Endodermal cell (in vitro differentiated cells): ENCODE measurements around the gene TMC4. TPM values are rescaled to one million over a fixed set of nuclear protein-coding genes. Genes with fewer than 3 reads are reported as not detected.

Experiments
- DNase-seq: peaks from one replicate; pipeline ENCODE4 v3.0.0-alpha.2; 2017
- H3K27ac ChIP-seq: 2 replicates; pipeline ENCODE4 v1.5.1; 2013; ENCODE audit warnings: mild to moderate bottlenecking, low read depth, low read length, moderate library complexity
- H3K27me3 ChIP-seq: 2 replicates; pipeline ENCODE4 v1.6.1; 2013; ENCODE audit warnings: mild to moderate bottlenecking, low read length, moderate library complexity; ENCODE audit not compliant: insufficient read depth, control insufficient read depth, poor library complexity, severe bottlenecking
- H3K36me3 ChIP-seq: 2 replicates; pipeline ENCODE4 v1.7.0; 2013; ENCODE audit warnings: mild to moderate bottlenecking, low read length, moderate library complexity; ENCODE audit not compliant: control insufficient read depth, insufficient read depth
- H3K4me1 ChIP-seq: one replicate; pipeline ENCODE4 v1.7.0; 2013; ENCODE audit warnings: low read length; ENCODE audit not compliant: control insufficient read depth, insufficient read depth
- H3K4me3 ChIP-seq: 2 replicates; pipeline ENCODE4 v1.5.1; 2013; ENCODE audit warnings: mild to moderate bottlenecking, low read length, moderate library complexity
- H3K9ac ChIP-seq: 2 replicates; pipeline ENCODE4 v1.6.1; 2013; ENCODE audit warnings: mild to moderate bottlenecking, low read length, moderate library complexity; ENCODE audit not compliant: poor library complexity, severe bottlenecking; ENCODE audit errors: extremely low read depth
- H3K9me3 ChIP-seq: 2 replicates; pipeline ENCODE4 v1.6.1; 2013; ENCODE audit warnings: mild to moderate bottlenecking, low read length, moderate library complexity; ENCODE audit not compliant: control insufficient read depth
- H3K27ac Mint-ChIP-seq: 2 replicates; pipeline ENCODE4 v1.8.0; 2020; ENCODE audit warnings: mixed read lengths
- H3K27me3 Mint-ChIP-seq: 2 replicates; pipeline ENCODE4 v1.8.0; 2021; ENCODE audit warnings: mild to moderate bottlenecking, mixed read lengths; ENCODE audit not compliant: insufficient read depth
- H3K36me3 Mint-ChIP-seq: 2 replicates; pipeline ENCODE4 v1.8.0; 2020; ENCODE audit warnings: low read depth, mixed read lengths
- H3K4me1 Mint-ChIP-seq: 2 replicates; pipeline ENCODE4 v1.8.0; 2020; ENCODE audit warnings: mixed read lengths
- H3K4me3 Mint-ChIP-seq: 2 replicates; pipeline ENCODE4 v1.8.0; 2020; ENCODE audit warnings: mild to moderate bottlenecking, moderate library complexity, mixed read lengths
- H3K9me3 Mint-ChIP-seq: 2 replicates; pipeline ENCODE4 v1.8.0; 2020; ENCODE audit warnings: mild to moderate bottlenecking, mixed read lengths
- WGBS, 2 experiments: methylation state at CpG; one replicate each; pipeline versions ENCODE4 v1.1.5 to v1.1.7; 2013; ENCODE audit warnings: missing lambda C conversion rate in 2 of 2, mixed read lengths in 1 of 2; ENCODE audit not compliant: insufficient coverage in 1 of 2, insufficient read length in 1 of 2; 5-methylcytosine and 5-hydroxymethylcytosine counted together
- total RNA-seq, 2 donors: library from RNA; stranded (reverse); fragmentation: NEBNext Ultra II Directional in 1 of 2; extraction: Animal tissue kit (Norgen Biotek cat#: 25700) in 1 of 2; gene quantifications; 2 replicates in 1 of 2; 3 replicates in 1 of 2; pipeline ENCODE4 v1.2.1, GENCODE V29; 2021
- TF ChIP-seq, protein P1 (sequence below): fragments of 200-600 bp; sonication (generic); conservative IDR thresholded peaks from 2 replicates; pipeline ENCODE4 v1.5.0; 2021; ENCODE audit warnings: antibody characterized with exemption, mild to moderate bottlenecking

The TMC4 gene
- total RNA-seq, 2 donors from 2014 or later: 32.7 to 46.6 TPM

DNA sequence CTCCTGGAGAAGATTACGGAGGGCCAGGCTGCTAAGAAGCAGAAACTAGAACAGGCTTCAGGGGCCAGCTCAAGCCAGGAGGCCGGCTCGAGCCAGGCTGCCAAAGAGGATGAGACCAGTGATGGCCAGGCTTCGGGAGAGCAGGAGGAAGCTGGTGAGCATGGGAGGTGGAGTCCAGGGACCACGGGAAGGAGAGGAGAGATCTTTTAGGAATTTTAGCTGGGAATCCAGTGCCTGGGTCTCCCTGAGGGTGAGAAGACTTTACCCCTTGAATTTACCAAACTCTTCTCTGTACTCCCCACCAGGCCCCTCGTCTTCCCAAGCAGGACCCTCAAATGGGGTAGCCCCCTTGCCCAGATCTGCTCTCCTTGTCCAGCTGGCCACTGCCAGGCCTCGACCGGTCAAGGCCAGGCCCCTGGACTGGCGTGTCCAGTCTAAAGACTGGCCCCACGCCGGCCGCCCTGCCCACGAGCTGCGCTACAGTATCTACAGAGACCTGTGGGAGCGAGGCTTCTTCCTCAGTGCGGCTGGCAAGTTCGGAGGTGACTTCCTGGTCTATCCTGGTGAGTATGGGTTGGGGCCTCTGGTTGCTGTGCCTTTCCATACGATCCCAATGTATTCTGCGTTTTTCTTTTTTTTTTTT lies 19.0 kb upstream of the TMC4 start:
- DNase-seq: no peak
- H3K36me3 ChIP-seq: peaks cover 39% of the 10 kb centered on the region
- no peaks in the 10 kb centered on the region for H3K27me3 ChIP-seq
- peak overlapping the region; percentile 76 for H3K4me3 Mint-ChIP-seq
- H3K4me1 Mint-ChIP-seq: peaks cover 14% of the 10 kb centered on the region
- no peaks in the 10 kb centered on the region for H3K4me1 ChIP-seq
- TF ChIP-seq, protein P1, sequence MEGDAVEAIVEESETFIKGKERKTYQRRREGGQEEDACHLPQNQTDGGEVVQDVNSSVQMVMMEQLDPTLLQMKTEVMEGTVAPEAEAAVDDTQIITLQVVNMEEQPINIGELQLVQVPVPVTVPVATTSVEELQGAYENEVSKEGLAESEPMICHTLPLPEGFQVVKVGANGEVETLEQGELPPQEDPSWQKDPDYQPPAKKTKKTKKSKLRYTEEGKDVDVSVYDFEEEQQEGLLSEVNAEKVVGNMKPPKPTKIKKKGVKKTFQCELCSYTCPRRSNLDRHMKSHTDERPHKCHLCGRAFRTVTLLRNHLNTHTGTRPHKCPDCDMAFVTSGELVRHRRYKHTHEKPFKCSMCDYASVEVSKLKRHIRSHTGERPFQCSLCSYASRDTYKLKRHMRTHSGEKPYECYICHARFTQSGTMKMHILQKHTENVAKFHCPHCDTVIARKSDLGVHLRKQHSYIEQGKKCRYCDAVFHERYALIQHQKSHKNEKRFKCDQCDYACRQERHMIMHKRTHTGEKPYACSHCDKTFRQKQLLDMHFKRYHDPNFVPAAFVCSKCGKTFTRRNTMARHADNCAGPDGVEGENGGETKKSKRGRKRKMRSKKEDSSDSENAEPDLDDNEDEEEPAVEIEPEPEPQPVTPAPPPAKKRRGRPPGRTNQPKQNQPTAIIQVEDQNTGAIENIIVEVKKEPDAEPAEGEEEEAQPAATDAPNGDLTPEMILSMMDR: no peak
- no peaks in the 10 kb centered on the region for H3K9me3 ChIP-seq
- peak overlapping the region; percentile 98 for H3K27ac ChIP-seq
- H3K27me3 Mint-ChIP-seq: no peaks in the 10 kb centered on the region
- WGBS, 2 experiments: 68% methylated on average over 9 to 19 of the region's 19 CpGs
- peaks cover 46% of the 10 kb centered on the region for H3K36me3 Mint-ChIP-seq
- H3K4me3 ChIP-seq: peak overlapping the region; percentile 96
- no peaks in the 10 kb centered on the region for H3K9me3 Mint-ChIP-seq
- peak overlapping the region; percentile 93 for H3K27ac Mint-ChIP-seq
- peak overlapping the region; percentile 79 for H3K9ac ChIP-seq

DNA sequence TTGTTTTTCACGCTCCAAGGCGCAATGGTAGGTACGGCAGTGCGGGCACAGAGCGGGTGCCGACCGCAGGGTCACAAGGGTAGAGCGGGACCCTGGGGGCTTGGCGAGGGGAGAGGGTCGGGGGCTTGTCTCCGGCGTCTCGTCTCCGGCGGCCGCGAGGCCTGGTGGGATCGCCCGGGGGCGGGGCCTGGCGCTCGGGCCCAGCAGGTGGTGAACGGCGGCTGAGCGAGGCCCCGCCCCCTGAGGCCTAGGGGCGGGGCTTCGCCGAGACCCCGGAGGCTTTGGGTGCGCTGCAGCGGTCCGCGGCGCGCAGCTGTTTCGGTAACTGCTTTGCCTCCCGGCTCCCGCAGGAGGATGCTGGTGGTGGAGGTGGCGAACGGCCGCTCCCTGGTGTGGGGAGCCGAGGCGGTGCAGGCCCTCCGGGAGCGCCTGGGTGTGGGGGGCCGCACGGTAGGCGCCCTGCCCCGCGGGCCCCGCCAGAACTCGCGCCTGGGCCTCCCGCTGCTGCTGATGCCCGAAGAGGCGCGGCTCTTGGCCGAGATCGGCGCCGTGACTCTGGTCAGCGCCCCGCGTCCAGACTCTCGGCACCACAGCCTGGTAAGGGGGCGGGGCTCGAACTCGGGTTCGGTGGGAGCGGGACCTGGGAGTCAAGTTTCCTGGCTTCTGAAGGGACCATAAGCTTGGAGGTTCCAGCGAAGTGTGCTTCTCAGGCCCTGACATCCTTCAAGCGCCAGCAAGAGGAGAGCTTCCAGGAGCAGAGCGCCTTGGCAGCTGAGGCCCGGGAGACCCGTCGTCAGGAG lies 18.3 kb upstream of the TMC4 start, which contains the start of gene TSEN34:
Gene TSEN34, plus strand, starts transcription at position 298 of the 800 bp plus-strand sequence. Its CDS starts 57 bp downstream, at position 355.
- H3K9me3 Mint-ChIP-seq: no peaks in the 10 kb centered on the region
- peak within 1 kb of the TSS; percentile 96 for H3K4me3 ChIP-seq
- no peaks in the 10 kb centered on the region for H3K9me3 ChIP-seq
- peaks cover 43% of the 10 kb centered on the region for H3K36me3 ChIP-seq
- peak within 1 kb of the TSS; percentile 88 for H3K9ac ChIP-seq
- 0 to 2% methylated on average over 19 to 77 of the region's 77 CpGs for WGBS, 2 experiments
- peaks cover 14% of the 10 kb centered on the region for H3K4me1 Mint-ChIP-seq
- TF ChIP-seq, protein P1: no peak
- H3K27me3 Mint-ChIP-seq: no peaks in the 10 kb centered on the region
- H3K36me3 Mint-ChIP-seq: peaks cover 50% of the 10 kb centered on the region
- peak within 1 kb of the TSS; percentile 98 for H3K27ac ChIP-seq
- peak within 1 kb of the TSS; percentile 76 for H3K4me3 Mint-ChIP-seq
- DNase-seq: peak; percentile 94
- H3K27ac Mint-ChIP-seq: peak within 1 kb of the TSS; percentile 100
- no peaks in the 10 kb centered on the region for H3K27me3 ChIP-seq
- no peaks in the 10 kb centered on the region for H3K4me1 ChIP-seq

GRCh38 chr19:54190503-54191010 lies 17.6 kb upstream of the TMC4 start:
- H3K36me3 Mint-ChIP-seq: peaks cover 52% of the 10 kb centered on the region
- peaks cover 14% of the 10 kb centered on the region for H3K4me1 Mint-ChIP-seq
- 0% methylated on average over 18 to 56 of the region's 56 CpGs for WGBS, 2 experiments
- H3K27me3 Mint-ChIP-seq: no peaks in the 10 kb centered on the region
- H3K27ac ChIP-seq: peak overlapping the region; percentile 98
- H3K36me3 ChIP-seq: peaks cover 44% of the 10 kb centered on the region
- peak overlapping the region; percentile 76 for H3K4me3 Mint-ChIP-seq
- DNase-seq: peak; percentile 100
- H3K9ac ChIP-seq: peak overlapping the region; percentile 88
- peak overlapping the region; percentile 100 for H3K27ac Mint-ChIP-seq
- no peaks in the 10 kb centered on the region for H3K9me3 ChIP-seq
- TF ChIP-seq, protein P1: no peak
- H3K27me3 ChIP-seq: no peaks in the 10 kb centered on the region
- H3K9me3 Mint-ChIP-seq: no peaks in the 10 kb centered on the region
- H3K4me3 ChIP-seq: peak overlapping the region; percentile 96
- H3K4me1 ChIP-seq: no peaks in the 10 kb centered on the region
